ENCODE data around the gene TBC1D22A. TPM values are rescaled to one million over a fixed set of nuclear protein-coding genes. Genes with fewer than 3 reads are reported as not detected.

The TBC1D22A gene
- total and polyA plus RNA-seq, 9 of the 15 experiments (the other 6 are each of a cell fraction or from before 2014, with no cell fraction given), result 0.20 to 11.5 (median 5.2) TPM

DNA sequence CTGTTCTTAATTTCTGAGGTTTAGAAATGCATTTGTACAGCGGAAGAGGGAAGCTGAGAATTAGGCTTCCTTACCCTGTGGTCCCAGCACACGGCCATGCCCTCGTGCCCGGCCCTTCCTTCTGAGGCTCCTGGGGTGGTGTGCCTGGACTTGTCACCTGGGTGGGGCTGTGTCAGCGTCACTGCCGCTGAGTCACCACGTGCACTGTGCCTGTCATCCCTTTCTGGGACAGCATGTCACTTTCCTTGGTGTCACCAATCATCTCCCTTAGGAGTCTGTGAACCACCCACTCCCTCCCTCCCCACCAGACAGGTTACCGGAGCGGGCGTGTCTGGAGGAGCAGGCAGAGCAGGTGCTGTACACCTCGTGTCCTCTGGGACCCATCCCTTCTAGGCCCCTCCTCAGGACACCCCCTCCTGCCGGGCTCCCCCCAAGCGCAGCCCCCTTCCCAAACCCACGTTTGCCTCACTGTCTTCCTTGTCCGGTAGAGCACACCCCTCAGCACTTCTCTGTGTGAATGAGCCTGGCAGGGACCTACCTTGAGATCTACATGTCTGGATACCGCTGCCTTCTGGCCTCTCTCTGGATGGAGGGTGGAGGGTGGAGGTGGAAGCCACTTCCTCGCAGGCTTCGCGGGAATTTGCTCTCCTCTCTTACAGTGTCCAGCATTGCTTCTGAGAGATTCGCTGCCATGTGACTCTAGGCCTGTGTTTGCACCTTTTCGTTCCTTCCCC lies 367.6 kb downstream of the TBC1D22A start:
- intact Hi-C loops (cut with micrococcal nuclease) (no loop called here), in situ Hi-C loops (cut with MboI) (no loop called here)
- Histone ChIP-seq H3K36me3 (ENCODE audit: control insufficient read depth, insufficient read depth, low read length) (no peaks in the 10 kb centered on the region), H2AFZ (ENCODE audit: low read depth, low read length) (no peak overlapping the region), H3K79me2 (ENCODE audit: control insufficient read depth, insufficient read depth, low read length) (no peaks in the 10 kb centered on the region), H3K4me3 (no peak overlapping the region), H3K27ac (ENCODE audit: extremely low read depth, low read depth, low read length) (peak overlapping the region; percentile 38; the same call in 1 of the 3 replicates), H3K9me3 (replicated peaks; ENCODE audit: control insufficient read depth, insufficient read depth, low read depth, low read length) (no peaks in the 10 kb centered on the region), H3K27me3 (ENCODE audit: control insufficient read depth in 2 of 2, insufficient read depth in 2 of 2, low read length in 2 of 2) (no peaks in the 10 kb centered on the region), H3K9ac (ENCODE audit: insufficient read depth in 1 of 2, low read depth in 2 of 2, low read length in 2 of 2) (peak overlapping the region in 1 of 2 experiments; percentile 35; a peak in 1 of 4 replicates), H3K4me2 (ENCODE audit: insufficient read depth, low read length) (no peak overlapping the region; the same call in 1 of the 2 replicates), H3K9me1 (ENCODE audit: control insufficient read depth, insufficient read depth, low read length) (no peaks in the 10 kb centered on the region), H3K4me1 (replicated peaks in 1 of 2; ENCODE audit: control insufficient read depth in 2 of 2, insufficient read depth in 2 of 2, low read length in 2 of 2) (peaks cover 6 to 11% of the 10 kb centered on the region in 2 experiments; a peak in 4 of 5 replicates), H4K20me1 (replicated peaks; ENCODE audit: control insufficient read depth, insufficient read depth, low read length) (no peaks in the 10 kb centered on the region)
- DNase-seq (ENCODE audit: extremely low read depth in 1 of 4, low spot score in 3 of 4) (peak; percentile 76 to 79 (median 76)), ATAC-seq (peak; percentile 94), FAIRE-seq (peak; percentile 92)
- BruUV-seq (replicated peaks), result no TSS peak
- CTCF ChIA-PET (ENCODE audit: low intra/inter-chr PET ratio), result no interaction called here
- 33% methylated on average over 6 of the region's 21 CpGs for WGBS (ENCODE audit: insufficient coverage, low coverage, missing lambda C conversion rate)
- POLR2A ChIA-PET, result interaction anchor here (0.6 kb wide), 2 partner anchors 8 to 107 kb away, joined by 3 read pairs; no protein-coding TSS in a partner anchor
- TF ChIP-seq, protein P1, sequence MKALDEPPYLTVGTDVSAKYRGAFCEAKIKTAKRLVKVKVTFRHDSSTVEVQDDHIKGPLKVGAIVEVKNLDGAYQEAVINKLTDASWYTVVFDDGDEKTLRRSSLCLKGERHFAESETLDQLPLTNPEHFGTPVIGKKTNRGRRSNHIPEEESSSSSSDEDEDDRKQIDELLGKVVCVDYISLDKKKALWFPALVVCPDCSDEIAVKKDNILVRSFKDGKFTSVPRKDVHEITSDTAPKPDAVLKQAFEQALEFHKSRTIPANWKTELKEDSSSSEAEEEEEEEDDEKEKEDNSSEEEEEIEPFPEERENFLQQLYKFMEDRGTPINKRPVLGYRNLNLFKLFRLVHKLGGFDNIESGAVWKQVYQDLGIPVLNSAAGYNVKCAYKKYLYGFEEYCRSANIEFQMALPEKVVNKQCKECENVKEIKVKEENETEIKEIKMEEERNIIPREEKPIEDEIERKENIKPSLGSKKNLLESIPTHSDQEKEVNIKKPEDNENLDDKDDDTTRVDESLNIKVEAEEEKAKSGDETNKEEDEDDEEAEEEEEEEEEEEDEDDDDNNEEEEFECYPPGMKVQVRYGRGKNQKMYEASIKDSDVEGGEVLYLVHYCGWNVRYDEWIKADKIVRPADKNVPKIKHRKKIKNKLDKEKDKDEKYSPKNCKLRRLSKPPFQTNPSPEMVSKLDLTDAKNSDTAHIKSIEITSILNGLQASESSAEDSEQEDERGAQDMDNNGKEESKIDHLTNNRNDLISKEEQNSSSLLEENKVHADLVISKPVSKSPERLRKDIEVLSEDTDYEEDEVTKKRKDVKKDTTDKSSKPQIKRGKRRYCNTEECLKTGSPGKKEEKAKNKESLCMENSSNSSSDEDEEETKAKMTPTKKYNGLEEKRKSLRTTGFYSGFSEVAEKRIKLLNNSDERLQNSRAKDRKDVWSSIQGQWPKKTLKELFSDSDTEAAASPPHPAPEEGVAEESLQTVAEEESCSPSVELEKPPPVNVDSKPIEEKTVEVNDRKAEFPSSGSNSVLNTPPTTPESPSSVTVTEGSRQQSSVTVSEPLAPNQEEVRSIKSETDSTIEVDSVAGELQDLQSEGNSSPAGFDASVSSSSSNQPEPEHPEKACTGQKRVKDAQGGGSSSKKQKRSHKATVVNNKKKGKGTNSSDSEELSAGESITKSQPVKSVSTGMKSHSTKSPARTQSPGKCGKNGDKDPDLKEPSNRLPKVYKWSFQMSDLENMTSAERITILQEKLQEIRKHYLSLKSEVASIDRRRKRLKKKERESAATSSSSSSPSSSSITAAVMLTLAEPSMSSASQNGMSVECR (CRISPR knock-in tag; IDR thresholded peaks at IDR 0.05), result no peak
- TF ChIP-seq HIVEP1 (CRISPR knock-in tag; IDR thresholded peaks at IDR 0.05) (no peak), FOSL1 (tag; conservative IDR thresholded peaks at IDR 0.05) (peak; percentile 80), HCFC1 (IDR thresholded peaks at IDR 0.05; ENCODE audit: low read depth, low read length) (no peak), NUFIP1 (IDR thresholded peaks at IDR 0.05; ENCODE audit: partially characterized antibody) (no peak), SOX6 (IDR thresholded peaks at IDR 0.05) (no peak), SIRT6 (IDR thresholded peaks at IDR 0.05; ENCODE audit: low read depth, low read length) (no peak), ZNF316 (IDR thresholded peaks at IDR 0.05) (peak; percentile 24; the same call in 1 of the 2 replicates), SIN3A (IDR thresholded peaks at IDR 0.05; ENCODE audit: borderline replicate concordance in 2 of 2, control insufficient read depth in 1 of 2, low read depth in 2 of 2, low read length in 2 of 2) (peak in 1 of 2 experiments; percentile 37; a peak in 2 of 4 replicates), RFX5 (IDR thresholded peaks at IDR 0.05; ENCODE audit: low read depth, low read length) (no peak), TEAD1 (CRISPR knock-in tag; IDR thresholded peaks at IDR 0.05) (no peak), RBM39 (optimal IDR thresholded peaks at IDR 0.05; ENCODE audit: low read depth, low read length) (no peak)
- TF ChIP-seq, protein P2, sequence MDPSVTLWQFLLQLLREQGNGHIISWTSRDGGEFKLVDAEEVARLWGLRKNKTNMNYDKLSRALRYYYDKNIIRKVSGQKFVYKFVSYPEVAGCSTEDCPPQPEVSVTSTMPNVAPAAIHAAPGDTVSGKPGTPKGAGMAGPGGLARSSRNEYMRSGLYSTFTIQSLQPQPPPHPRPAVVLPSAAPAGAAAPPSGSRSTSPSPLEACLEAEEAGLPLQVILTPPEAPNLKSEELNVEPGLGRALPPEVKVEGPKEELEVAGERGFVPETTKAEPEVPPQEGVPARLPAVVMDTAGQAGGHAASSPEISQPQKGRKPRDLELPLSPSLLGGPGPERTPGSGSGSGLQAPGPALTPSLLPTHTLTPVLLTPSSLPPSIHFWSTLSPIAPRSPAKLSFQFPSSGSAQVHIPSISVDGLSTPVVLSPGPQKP (CRISPR knock-in tag; IDR thresholded peaks at IDR 0.05), result no peak
- TF ChIP-seq, protein P3, sequence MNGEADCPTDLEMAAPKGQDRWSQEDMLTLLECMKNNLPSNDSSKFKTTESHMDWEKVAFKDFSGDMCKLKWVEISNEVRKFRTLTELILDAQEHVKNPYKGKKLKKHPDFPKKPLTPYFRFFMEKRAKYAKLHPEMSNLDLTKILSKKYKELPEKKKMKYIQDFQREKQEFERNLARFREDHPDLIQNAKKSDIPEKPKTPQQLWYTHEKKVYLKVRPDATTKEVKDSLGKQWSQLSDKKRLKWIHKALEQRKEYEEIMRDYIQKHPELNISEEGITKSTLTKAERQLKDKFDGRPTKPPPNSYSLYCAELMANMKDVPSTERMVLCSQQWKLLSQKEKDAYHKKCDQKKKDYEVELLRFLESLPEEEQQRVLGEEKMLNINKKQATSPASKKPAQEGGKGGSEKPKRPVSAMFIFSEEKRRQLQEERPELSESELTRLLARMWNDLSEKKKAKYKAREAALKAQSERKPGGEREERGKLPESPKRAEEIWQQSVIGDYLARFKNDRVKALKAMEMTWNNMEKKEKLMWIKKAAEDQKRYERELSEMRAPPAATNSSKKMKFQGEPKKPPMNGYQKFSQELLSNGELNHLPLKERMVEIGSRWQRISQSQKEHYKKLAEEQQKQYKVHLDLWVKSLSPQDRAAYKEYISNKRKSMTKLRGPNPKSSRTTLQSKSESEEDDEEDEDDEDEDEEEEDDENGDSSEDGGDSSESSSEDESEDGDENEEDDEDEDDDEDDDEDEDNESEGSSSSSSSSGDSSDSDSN (IDR thresholded peaks at IDR 0.05; ENCODE audit: borderline replicate concordance in 1 of 2, low read depth in 2 of 2, low read length in 2 of 2), result no peak

Measured in K562 (cell line).